Measurements from ENCODE around the gene FANCG.

The FANCG gene

GRCh38 chr9:35079426-35080341 lies at the start of gene FANCG:
FANCG (minus strand) TSS chr9:35079942; CDS start chr9:35079524, 418 bp downstream.
- CTCF ChIA-PET: interaction anchor here (0.5 to 5.0 kb wide), 5 partner anchors 16 to 578 kb away, joined by 3 to 40 read pairs (median 4); partner anchors contain the start of gene PIGO
- POLR2A ChIA-PET: interaction anchor here (0.5 to 4.5 kb wide), 20 partner anchors 9 to 1406 kb away, joined by 3 to 73 read pairs (median 6); partner anchors contain the start of genes ATOSB, CREB3, PIGO and STOML2
- TF ChIP-seq ZNF600 (tag by site-specific recombination; IDR thresholded peaks at IDR 0.05): peak; percentile 73; the same call in 1 of the 2 replicates
- peak; percentile 87 for TF ChIP-seq SP3 (tag by site-specific recombination; IDR thresholded peaks at IDR 0.05)
- no peak for TF ChIP-seq ZNF433 (tag by site-specific recombination; IDR thresholded peaks at IDR 0.05; ENCODE audit: low read depth)
- no peak for TF ChIP-seq ZNF10 (tag by site-specific recombination; IDR thresholded peaks at IDR 0.05)
- TF ChIP-seq SALL2 (tag by site-specific recombination; IDR thresholded peaks at IDR 0.05; ENCODE audit: borderline replicate concordance): no peak
- no peak for TF ChIP-seq REST (tag by site-specific recombination; IDR thresholded peaks at IDR 0.05)
- TF ChIP-seq ZNF843 (tag by site-specific recombination; IDR thresholded peaks at IDR 0.05): no peak
- no peak for TF ChIP-seq MEIS1 (CRISPR knock-in tag; IDR thresholded peaks at IDR 0.05; ENCODE audit: borderline replicate concordance)
- no peak for TF ChIP-seq ZNF423 (tag by site-specific recombination; IDR thresholded peaks at IDR 0.05)
- no peak; the same call in 1 of the 2 replicates for TF ChIP-seq ZNF501 (tag by site-specific recombination; IDR thresholded peaks at IDR 0.05)
- TF ChIP-seq PATZ1 (tag by site-specific recombination; IDR thresholded peaks at IDR 0.05): peak; percentile 76
- peak; percentile 62 for TF ChIP-seq ZBTB26 (tag by site-specific recombination; optimal IDR thresholded peaks at IDR 0.05)
- peak; percentile 76 for TF ChIP-seq ZNF692 (tag by site-specific recombination; IDR thresholded peaks at IDR 0.05)
- no peak for TF ChIP-seq ZNF324 (tag by site-specific recombination; IDR thresholded peaks at IDR 0.05)
- TF ChIP-seq ZNF596 (tag by site-specific recombination; IDR thresholded peaks at IDR 0.05): no peak
- TF ChIP-seq ZNF366 (tag by site-specific recombination; conservative IDR thresholded peaks at IDR 0.05): peak; percentile 44
- peak; percentile 39; the same call in 1 of the 2 replicates for TF ChIP-seq ZNF580 (tag by site-specific recombination; IDR thresholded peaks at IDR 0.05)
- TF ChIP-seq ZNF292 (tag by site-specific recombination; IDR thresholded peaks at IDR 0.05; ENCODE audit: borderline replicate concordance, low read depth): no peak
- peak; percentile 85 for TF ChIP-seq KLF8 (tag by site-specific recombination; IDR thresholded peaks at IDR 0.05)
- TF ChIP-seq KLF10 (tag by site-specific recombination; IDR thresholded peaks at IDR 0.05): peak; percentile 96
- TF ChIP-seq ZNF174 (tag by site-specific recombination; IDR thresholded peaks at IDR 0.05): no peak
- peak; percentile 96 for TF ChIP-seq ZNF610 (tag by site-specific recombination; IDR thresholded peaks at IDR 0.05; ENCODE audit: borderline replicate concordance)
- TF ChIP-seq ZNF704 (tag by site-specific recombination; IDR thresholded peaks at IDR 0.05): no peak
- no peak for TF ChIP-seq ZNF138 (tag by site-specific recombination; IDR thresholded peaks at IDR 0.05; ENCODE audit: borderline replicate concordance)
- no peak for TF ChIP-seq ZNF785 (tag by site-specific recombination; IDR thresholded peaks at IDR 0.05)
- TF ChIP-seq ZEB2 (tag by site-specific recombination; IDR thresholded peaks at IDR 0.05): peak; percentile 99
- no peak for TF ChIP-seq ZNF221 (tag by site-specific recombination; IDR thresholded peaks at IDR 0.05; ENCODE audit: borderline replicate concordance)

More at GRCh38 chr9:35079426-35080341, at the start of gene FANCG:
- peak within 1 kb of the TSS; percentile 84 for H3K27ac ChIP-seq (ENCODE audit: extremely low read depth, low read depth, low read length)
- no peaks in the 10 kb centered on the region for H3K4me1 ChIP-seq (ENCODE audit: control insufficient read depth, insufficient read depth, low read length)
- peak within 1 kb of the TSS; percentile 77 for H3K4me3 ChIP-seq (ENCODE audit: low read depth, low read length)
- peaks cover 0 to 36% of the 10 kb centered on the region in 2 experiments; a peak in 1 of 3 replicates for H3K36me3 ChIP-seq (ENCODE audit: control insufficient read depth in 2 of 2, insufficient read depth in 1 of 2, low read length in 2 of 2)
- H3K9me3 ChIP-seq (ENCODE audit: control insufficient read depth, insufficient read depth, low read depth, low read length): no peaks in the 10 kb centered on the region

Measured in HEK293 (cell line).